SK-N-DZ (cell line): ENCODE measurements around the gene IL12RB1.
A peak's percentile ranks its signal among the peaks of the same experiment; 100 is the strongest.
"Not testable (repeated sequence)": the region's sequence is repeated elsewhere in the genome, so short reads cannot be mapped to it uniquely, and the experiment has no call there.

Experiments
- DNase-seq: peaks from one replicate; pipeline ENCODE4 v3.0.0-alpha.2; 2015; ENCODE audit warnings: low spot score

IL12RB1 gene

DNA sequence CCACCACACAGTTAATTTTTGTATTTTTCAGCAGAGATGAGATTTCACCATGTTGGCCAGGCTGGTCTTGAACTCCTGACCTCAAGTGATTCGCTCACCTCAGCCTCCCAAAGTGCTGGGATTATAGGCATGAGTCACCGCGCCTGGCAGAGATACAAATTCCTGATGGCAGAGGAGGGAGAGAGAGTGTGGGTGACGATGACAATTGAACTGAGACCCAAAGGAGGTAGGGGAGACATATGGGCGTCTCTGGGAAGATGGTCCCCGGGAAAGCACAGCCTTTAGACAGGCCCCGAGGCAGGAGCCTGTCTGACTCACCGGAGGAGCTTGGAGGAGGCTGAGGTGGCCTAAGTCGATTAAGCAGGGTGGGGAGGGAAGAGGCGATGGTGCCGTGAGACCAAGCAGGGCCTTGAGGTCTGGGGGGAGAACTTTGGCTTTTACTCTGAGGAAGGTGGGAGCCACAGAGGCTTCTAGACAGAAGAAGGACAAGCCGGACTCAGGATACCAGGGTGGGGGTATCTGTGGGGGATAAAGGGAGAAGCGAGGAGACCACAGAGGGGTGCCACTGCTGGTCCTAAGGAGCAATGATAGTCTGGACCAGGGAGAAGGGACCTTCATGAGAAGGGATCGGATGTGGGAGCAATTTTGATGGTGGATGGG, 40.5 kb downstream of the IL12RB1 start:
- DNase-seq: no peak

DNA sequence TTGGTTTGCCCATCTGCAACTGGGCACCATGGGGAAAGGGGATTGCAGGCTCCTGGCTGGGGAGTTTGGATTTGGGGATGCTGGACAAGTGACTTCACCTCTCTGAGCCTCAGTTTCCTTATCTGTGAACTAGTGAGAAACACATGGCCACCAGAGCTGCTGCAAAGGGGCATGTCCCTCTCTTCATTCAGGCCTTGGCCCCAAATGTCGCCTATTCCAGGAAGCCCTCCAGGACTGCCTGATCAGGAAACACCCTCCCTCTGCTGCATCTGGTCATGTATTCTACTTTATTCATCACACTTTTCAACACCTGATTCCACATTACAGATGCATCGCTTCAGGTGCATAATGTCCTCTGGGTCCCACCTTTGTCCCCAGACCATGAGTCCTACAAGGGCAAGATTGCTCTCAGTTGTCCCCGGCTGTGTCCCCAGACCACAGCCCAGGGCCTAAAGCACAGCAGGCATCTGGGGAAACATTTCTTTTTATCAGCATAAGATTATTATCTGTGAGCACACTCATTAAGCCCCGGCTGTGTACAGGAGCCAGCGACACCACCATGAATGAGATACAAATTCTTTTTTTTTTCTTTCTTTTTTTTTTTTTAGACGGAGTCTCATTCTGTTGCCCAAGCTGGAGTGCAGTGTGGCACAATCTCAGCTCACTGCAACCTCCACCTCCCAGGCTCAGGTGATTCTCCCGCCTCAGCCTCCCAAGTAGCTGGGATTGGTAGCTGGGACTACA, 41.3 kb downstream of the IL12RB1 start:
- no peak for DNase-seq

DNA sequence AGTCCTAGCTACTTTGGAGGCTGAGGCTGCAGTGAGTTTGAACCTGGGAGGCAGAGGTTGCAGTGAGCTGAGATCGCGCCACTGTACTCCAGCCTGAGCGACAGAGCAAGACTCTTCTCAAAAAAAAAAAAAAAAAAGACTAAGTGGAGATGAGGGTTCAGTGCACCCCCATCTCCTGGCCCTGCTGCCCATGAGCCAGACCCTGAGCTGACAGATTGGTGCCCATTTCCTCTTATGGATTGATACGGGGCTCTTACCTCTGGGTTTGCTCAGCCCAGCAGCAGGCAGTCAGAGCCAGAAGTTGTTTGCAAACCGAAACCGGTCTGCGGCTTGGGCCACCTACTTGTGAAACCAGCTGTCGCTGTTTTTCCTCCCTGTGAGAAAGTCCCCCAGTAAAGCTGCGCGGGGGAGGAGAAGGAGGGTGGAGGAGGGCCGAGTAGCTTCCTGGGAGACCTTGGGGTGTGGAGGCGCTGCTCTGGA, 41.9 kb downstream of the IL12RB1 start:
- DNase-seq: no peak

GRCh38 chr19:18043676-18044075, 43.1 kb downstream of the IL12RB1 start:
- no peak for DNase-seq

DNA sequence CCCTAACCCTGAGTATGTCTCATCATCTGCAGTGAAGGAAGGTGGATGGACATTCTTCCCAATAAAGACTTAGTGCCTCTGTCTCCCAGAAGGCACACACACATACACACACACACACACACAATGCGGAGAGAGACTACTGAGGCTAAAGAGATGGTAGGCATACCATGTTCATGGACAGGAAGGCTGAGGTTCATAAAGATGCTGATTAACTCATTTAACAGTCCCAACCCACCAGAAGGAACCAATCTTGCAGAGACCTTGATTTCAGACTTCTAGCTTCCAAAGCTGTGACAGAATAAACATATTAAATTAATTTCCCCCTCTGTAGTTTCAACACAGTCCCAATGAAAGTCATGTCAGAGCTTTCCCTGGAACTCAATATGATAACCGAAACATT, 45.7 kb downstream of the IL12RB1 start:
- no peak for DNase-seq

DNA sequence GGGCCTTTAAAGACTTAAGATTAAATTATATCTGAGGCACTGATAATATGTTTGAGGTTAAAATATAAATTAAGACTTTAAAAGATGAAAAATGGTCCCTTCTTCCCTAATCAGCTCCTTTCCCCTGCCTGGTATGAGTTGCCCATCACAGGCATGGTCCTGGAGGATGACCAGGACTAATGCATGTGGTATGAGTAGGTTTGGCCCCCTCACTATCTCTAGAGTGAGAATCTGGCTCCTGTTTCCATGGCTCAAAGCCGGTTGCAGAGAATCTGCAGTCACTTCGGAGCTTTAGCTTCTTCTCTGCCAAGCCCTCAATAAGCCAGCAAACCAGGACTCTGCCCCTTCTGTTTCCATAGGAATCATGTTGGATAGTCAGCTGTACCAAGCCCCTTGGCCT, 54.6 kb downstream of the IL12RB1 start:
- DNase-seq: not testable (repeated sequence)

DNA sequence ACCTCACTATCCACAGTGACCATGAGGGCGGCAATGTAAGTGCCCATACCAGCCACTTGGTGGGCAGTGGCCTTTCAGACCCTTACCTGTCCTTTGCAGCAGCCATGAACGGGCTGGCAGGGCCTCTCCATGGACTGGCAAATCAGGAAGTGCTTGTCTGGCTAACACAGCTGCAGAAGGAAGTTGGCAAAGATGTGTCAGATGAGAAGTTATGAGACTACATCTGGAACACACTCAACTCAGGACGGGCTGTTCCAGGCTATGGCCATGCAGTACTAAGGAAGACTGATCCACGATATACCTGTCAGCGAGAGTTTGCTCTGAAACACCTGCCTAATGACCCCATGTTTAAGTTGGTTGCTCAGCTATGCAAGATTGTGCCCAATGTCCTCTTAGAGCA, 55.3 kb downstream of the IL12RB1 start:
- DNase-seq: not testable (repeated sequence)

- no peak for DNase-seq
Measured at GRCh38 chr19:18029617-18030338, 57.0 kb downstream of the IL12RB1 start.

- no peak for DNase-seq
Measured at GRCh38 chr19:18027151-18027550, 59.6 kb downstream of the IL12RB1 start.

- DNase-seq: no peak
Measured at GRCh38 chr19:18023622-18024251, 63.0 kb downstream of the IL12RB1 start.

GRCh38 chr19:18021121-18021755, 65.5 kb downstream of the IL12RB1 start:
- no peak for DNase-seq

DNA sequence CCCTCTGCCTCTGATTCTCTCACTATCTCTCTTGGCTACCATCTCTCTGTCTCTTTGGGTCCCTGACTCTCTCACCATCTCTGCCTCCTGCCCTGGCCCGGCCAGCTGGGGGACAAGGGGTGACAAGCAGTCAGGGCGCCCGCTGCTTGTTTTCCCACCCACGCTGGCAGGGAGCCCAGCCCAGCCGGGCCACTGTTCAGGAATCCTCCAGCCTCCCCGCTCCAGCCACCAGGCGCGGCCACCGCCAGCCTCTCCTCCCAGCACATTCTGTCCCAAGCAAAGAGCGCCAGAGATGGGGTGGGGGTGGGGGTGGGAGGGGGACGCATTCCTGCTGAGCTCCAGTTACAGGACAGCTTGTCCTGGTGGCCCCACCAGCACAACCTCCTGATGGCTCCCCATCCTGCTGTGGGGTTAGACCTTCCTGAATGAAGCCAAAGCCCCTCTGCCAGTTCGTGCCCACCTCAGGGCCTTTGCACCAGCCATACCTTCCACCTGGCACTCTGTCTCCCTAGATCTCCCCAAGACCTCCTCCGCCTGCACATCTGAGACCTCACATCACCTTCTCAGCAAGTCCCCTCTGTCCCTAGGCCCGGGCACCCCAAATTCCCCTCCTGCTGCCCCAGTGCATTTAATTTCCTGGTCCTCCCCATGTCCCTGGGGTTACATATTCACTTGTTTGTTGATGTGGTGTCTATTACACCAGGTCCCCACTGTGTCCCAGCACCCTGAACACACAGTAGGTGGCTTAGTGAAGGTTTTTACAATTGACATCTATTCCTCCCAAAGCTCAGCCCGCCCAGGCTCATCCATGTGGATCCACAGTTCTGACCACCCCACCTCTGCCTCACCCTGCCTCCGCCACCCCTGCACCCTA, 66.3 kb downstream of the IL12RB1 start:
- no peak for DNase-seq

GRCh38 chr19:18017275-18018083, 69.3 kb downstream of the IL12RB1 start:
- no peak for DNase-seq

- DNase-seq: no peak
Measured at GRCh38 chr19:18016209-18016910, 70.4 kb downstream of the IL12RB1 start.

- DNase-seq: no peak
Measured at GRCh38 chr19:18014197-18014596, 72.5 kb downstream of the IL12RB1 start.

DNA sequence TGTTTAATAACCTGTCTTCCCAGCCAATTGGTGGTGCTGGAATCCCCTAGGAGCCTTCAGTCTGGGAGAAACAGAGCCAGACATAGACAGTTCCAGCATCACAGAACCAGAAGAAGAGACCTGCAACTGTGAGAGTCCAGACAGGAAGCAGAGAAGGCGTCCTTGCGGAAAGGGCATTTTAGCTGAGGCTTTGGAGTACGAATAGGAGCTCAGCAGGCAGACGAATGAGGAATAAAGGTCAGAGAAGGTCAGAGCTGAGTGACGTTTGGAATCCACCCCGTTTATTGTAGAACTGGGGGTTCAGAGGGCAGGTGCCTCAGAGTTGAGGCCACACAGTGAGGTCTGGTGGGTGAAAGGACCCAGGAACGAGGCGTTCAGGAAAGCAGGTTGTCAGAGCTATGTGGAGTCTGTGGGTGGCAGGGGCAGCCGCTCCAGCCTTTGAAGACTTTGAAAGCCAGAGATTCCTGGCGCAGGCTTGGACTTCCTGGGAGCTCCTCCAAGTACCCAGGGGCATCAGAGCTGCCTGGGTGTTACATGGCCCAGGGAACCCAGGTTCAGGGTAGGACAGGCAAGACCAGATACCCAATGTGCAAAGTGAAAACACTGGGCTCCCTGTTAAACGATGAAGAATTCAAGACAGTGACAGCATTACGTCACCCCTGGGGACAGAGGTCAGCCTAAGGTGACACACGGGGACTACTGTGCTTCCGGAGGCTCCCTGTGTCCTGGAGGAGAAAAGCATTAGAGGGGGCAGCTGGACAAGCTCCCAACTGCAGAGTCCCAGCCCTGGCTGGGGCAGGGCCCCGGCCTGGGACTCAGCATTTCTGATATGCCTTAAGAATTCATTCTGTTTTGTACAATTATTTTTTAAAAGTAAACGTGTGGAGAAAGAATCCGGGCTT, 73.3 kb downstream of the IL12RB1 start:
- peak; percentile 29 for DNase-seq

- no peak for DNase-seq
Measured at GRCh38 chr19:18010149-18010548, 76.6 kb downstream of the IL12RB1 start.
